NCI-H69 (cell line): Measurements from ENCODE around the gene GRK1.

Experiments
- DNase-seq: peaks from one replicate; lab custom pipeline; 2025; lab: John Stamatoyannopoulos, UW

GRK1 gene

DNA sequence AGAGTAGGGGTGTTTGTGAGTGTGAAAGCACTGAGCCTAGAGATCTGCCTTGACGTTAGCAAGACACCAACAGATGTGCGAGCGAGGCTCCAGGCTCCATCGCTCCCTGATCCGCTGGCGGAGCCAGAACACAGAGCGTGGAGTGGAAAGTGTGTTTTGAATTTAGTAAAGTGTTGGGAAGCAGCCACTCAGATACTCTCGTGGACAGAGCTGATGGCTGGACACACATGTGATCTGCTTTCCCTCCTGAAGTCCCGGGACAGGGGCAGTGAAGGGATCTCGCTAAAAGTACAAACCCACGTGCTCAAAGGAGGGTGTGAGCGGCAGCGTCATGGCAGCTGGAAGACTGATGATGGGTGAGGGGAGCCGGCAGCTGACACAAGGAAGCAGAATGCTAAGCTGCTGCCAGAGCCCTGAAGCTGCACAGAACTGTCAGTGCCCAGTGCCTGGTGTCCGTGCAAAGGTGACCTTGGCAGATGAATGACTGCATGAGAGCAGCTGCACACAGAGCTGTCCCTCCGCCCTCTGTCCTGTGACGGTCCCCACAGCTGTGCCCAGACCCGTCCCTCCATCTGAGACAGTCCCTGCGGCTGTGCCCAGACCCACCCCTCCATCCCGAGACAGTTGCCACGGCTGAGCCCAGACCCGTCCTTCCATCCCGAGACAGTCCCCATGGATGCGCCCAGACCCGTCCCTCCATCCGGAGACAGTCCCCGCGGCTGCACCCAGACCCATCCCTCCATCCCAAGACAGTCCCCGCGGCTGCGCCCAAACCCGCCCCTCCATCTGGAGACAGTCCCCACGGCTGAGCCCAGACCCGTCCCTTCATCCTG, 62.4 kb downstream of the GRK1 start:
- DNase-seq: peak; percentile 18

DNA sequence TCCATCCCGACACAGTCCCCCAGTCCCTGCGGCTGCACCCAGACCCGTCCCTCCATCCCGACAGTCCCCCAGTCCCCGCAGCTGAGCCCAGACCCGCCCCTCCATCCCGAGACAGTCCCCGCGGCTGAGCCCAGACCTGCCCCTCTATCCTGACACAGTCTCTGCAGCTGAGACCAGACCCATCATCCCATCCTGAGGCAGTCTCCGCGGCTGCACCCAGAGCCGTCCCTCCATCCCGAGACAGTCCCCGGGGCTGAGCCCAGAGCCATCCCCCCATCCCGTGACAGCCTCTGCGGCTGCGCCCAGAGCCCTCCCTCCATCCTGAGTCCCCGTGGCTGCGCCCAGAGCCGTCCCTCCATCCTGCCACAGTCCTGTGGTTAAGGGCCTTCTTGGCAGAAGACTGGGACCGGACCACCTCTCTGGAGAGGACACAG, 63.3 kb downstream of the GRK1 start:
- no peak for DNase-seq

- no peak for DNase-seq
Measured at GRCh38 chr13:113730831-113731191, 63.8 kb downstream of the GRK1 start.

GRCh38 chr13:113731192-113732175, 64.5 kb downstream of the GRK1 start:
- no peak for DNase-seq

DNA sequence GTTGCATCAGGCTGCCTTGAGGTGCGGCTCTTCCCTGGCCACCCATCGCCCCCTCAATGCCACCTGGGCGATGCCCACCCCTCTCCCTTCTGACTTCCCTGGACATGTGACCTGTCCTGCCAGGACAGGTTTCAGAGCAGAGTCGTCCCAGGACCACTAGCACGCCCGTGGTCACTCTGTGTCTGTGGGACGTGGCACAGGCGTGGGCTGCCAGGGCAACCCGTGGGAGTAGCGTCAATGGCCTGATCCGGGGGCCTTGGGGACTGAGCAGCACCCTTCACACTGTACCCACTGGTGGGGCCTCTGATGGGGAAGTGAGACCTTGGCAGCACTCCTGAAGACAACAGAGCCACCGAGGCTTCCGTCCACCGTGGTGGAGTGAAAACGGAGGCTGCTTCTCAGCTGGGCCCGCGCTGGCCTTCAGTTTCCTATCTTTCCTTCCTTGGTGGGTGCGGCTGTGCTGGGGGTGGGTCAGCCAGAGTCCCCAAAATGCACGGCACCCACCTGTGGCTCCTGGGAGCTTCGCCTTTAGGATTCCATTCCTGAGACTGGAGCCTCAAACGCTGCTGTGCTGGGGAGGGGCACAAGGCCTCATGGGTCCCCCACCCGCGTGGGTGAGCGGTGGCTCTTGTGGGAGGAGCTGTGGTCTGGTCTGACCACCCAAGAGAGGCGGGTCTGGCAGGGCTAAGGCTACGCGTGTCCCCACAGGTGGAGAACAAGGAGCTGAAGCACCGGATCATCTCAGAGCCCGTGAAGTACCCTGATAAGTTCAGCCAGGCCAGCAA, 65.3 kb downstream of the GRK1 start:
- no peak for DNase-seq

GRCh38 chr13:113732961-113733950, 66.2 kb downstream of the GRK1 start:
- DNase-seq: no peak

DNA sequence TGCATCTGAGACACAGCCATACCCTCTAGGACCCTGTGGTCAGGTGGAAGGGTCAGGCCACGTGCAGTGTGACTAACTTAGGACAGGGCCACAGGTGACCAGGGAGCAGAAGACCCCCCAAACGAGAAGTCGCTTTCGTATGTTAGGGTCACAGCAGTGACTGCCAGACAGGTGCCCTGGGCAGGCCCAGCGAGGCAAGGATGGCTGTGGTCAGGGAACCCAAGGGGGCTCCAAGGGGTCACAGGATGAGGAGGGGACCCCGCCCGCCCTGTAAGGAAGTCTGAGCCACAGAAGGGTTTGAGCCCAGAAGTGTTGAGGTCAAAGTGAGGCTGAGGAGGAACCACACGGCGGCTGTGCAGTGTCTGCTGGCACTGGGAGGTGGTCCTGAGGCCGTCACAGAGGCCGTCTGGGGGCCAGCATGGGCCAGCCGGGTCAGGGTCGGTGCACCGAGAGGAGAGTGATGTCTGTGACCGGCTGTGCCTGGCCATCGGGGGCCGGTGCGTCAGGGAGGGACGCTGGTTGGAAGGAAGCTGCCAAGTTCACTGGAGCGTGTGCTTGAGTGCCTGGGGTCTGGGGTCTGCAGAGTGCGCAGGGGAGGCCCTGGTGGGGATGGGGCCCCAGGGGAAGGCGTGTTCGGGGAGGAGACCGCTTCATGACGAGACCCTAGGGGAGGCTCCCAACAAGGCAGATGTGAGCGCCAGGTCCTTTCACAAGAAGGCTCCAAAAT, 67.2 kb downstream of the GRK1 start:
- no peak for DNase-seq

DNA sequence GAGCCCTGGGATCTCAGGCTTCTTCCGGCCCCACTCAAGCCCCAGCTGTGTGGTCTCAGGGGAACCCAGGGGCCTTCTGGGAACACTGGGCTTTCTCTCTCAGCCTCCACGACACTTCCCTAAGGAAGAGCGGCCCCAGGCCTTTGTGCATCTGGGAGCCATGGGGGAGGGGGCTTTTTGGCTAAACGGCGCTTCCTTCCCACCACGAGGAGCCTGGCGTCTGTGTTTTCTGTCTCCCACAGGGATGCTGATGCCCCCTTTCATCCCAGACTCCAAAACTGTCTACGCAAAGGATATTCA, 67.8 kb downstream of the GRK1 start:
- DNase-seq: no peak

- DNase-seq: no peak
Measured at GRCh38 chr13:113735194-113735593, 68.2 kb downstream of the GRK1 start.

- no peak for DNase-seq
Measured at GRCh38 chr13:113735750-113736149, 68.7 kb downstream of the GRK1 start.

DNA sequence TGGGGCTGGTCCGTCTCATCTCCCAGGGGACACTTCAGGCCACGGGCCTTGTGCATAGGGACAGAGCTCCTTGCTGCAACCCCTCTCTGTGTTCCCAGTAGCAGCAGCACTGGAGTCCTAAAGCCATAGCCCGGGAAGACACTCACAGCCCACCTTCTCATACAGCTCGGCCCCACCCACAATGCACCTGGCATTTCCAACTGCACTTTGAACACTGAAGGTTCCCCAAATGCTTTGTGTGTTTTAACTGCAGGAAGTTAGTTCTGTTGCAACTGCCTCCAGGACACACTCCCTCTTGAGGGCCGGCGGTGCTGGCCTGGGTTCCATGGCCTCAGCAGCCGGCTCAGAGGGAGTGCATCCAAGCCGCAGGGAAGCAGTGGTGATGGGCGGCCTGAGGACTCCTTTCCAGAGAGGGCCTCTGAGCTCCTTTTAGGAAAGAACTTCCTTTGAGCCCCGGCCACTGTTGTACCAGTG, 69.3 kb downstream of the GRK1 start:
- DNase-seq: no peak

DNA sequence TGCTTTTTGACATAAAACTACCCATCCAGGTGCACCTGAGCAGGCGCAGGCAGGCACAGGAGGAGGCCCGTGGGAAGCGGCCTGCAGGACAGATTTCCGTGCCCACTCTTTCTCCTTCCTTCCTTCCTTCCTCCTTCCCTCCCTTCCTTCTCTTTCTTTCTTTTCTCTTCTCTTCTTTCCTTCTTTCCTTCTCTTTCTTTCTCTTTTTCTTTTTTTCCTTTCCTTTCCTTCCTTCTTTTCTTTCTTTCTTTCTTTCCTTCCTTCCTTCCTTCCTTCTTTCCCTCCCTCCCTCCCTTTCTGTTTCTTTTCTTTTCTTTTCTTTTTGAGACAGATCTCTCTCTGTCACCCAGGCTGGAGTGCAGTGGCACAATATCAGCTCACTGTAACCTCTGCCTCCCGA, 70.8 kb downstream of the GRK1 start:
- DNase-seq: no peak

GRCh38 chr13:113739527-113740285, 72.7 kb downstream of the GRK1 start:
- DNase-seq: no peak

DNA sequence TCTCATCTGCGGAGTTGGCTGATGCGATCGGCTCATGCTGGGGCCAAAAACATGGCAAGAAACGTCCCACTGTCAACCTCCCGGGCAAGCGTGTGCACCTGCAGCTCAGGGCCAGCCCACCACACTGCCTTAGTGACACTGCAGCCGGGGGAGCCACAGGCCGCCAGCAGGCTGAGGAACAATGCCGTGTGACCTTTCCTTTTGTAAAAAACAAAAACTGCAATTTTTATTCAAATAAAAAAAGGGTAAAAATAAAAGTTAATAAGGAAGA, 73.2 kb downstream of the GRK1 start:
- DNase-seq: no peak

GRCh38 chr13:113740661-113741060, 73.6 kb downstream of the GRK1 start:
- DNase-seq: no peak

- no peak for DNase-seq
Measured at GRCh38 chr13:113741191-113741668, 74.2 kb downstream of the GRK1 start.

DNA sequence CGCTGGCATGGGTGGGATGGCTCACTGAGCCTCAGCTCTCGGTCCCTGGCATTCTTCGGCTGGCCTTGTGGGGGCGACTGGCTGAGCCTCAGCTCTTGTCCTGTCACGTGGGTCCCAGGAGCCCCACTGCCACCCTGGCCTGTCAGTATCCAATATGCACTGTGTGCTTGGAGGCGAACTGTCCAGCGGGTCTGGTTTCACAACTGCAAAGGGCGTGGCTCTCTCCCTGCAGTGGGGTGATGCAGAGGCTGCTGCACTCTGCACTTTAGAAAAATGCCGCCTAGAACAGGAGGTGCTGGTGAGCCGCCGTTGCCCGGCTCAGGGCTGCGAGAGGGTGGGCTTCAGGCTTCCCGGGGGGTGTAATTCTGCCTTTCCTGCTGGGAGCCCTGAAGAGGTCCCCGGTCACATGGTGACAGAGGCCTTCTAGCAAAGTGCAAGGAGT, 75.0 kb downstream of the GRK1 start:
- DNase-seq: peak; percentile 61

GRCh38 chr13:113742445-113743120, 75.6 kb downstream of the GRK1 start:
- DNase-seq: no peak
